Upper lobe of left lung (tissue), 6 donors: ENCODE data around the gene CACHD1. TPM values are rescaled to one million over a fixed set of nuclear protein-coding genes. Genes with fewer than 3 reads are reported as not detected.

Source experiments
- ATAC-seq, 2 donors: fragments of 200-7000 bp; cut with Tn5 transposase; one replicate each; pipeline ENCODE4 v1.9.1; 2022; ENCODE audit warnings: mild to moderate bottlenecking in 2 of 2, moderate library complexity in 2 of 2; ENCODE audit not compliant: low FRiP score in 2 of 2
- DNase-seq, 2 donors: peaks; one replicate each; pipeline ENCODE4 v3.0.0-alpha.2; 2019 to 2020
- H3K27ac ChIP-seq, 4 donors: fragments of 200-600 bp; sonication (generic); one replicate each; pipeline ENCODE4 v1.5.1; 2016 to 2019
- H3K27me3 ChIP-seq, 4 donors: fragments of 200-600 bp; sonication (generic); one replicate each; pipeline ENCODE4 v1.5.1; 2017 to 2019
- H3K36me3 ChIP-seq, 4 donors: fragments of 200-600 bp; sonication (generic); one replicate each; pipeline ENCODE4 v1.5.1; 2016 to 2019
- H3K4me1 ChIP-seq, 4 donors: fragments of 200-600 bp; sonication (generic); one replicate each; pipeline ENCODE4 v1.5.1; 2018 to 2019
- H3K4me3 ChIP-seq, 4 donors: fragments of 200-600 bp; sonication (generic); one replicate each; pipeline ENCODE4 v1.5.1; 2017 to 2019; ENCODE audit warnings: mild to moderate bottlenecking in 2 of 4, moderate library complexity in 1 of 4
- H3K9me3 ChIP-seq, 4 donors: fragments of 200-600 bp; sonication (generic); one replicate each; pipeline ENCODE4 v1.5.1; 2018 to 2019
- EP300 ChIP-seq, 4 donors: sonication (generic); formaldehyde crosslinking; IDR thresholded peaks; one replicate each; pipeline ENCODE4 v1.5.1; 2017; ENCODE audit warnings: antibody characterized with exemption in 4 of 4, control low read depth in 2 of 4
- POLR2A ChIP-seq, 4 donors: fragments of 450-650 bp; IDR thresholded peaks; one replicate each; pipeline ENCODE4 v1.5.1; 2016 to 2017; ENCODE audit warnings: antibody characterized with exemption in 4 of 4, mild to moderate bottlenecking in 2 of 4
- POLR2AphosphoS5 ChIP-seq, 2 donors: sonication (generic); formaldehyde crosslinking; IDR thresholded peaks; one replicate each; pipeline ENCODE4 v1.5.1; 2017; ENCODE audit warnings: antibody characterized with exemption in 2 of 2
- WGBS, 2 donors: methylation state at CpG; one replicate each; pipeline ENCODE4 v1.1.5; 2017 to 2018; 5-methylcytosine and 5-hydroxymethylcytosine counted together
- total RNA-seq, 6 donors: library from RNA; depleted of rRNA in 4 of 6; stranded (reverse); fragments of >200 nt in 4 of 6; gene quantifications; one replicate each; pipeline versions ENCODE4 v1.1.0 to v1.2.1, GENCODE V29; 2016 to 2021
- TF ChIP-seq, protein P1 (sequence below), 6 experiments: fragments of 450-650 bp in 4 of 6; fragments of 200-600 bp in 2 of 6; sonication (generic) in 2 of 6; IDR thresholded peaks; one replicate each; pipeline ENCODE4 v1.5.1; 2016 to 2019; ENCODE audit warnings: antibody characterized with exemption in 6 of 6
- donor health status: DM: no; HTN: no; CAD: no; lungs with moderate emphysema.
- donor health status: DM: no; HTN: yes; CAD: no; lungs with severe emphysema.

The CACHD1 gene
- total RNA-seq, 6 donors from 2014 or later = 7.3 to 26.3 (median 22.9) TPM

- 17 to 29% methylated on average over 1 of the region's 1 CpG for WGBS, 2 donors
- no peak for DNase-seq
- TF ChIP-seq POLR2A (IDR thresholded peaks at IDR 0.05) (no peak), EP300 (IDR thresholded peaks at IDR 0.05) (no peak), POLR2AphosphoS5 (IDR thresholded peaks at IDR 0.05) (no peak)
- TF ChIP-seq, protein P1, sequence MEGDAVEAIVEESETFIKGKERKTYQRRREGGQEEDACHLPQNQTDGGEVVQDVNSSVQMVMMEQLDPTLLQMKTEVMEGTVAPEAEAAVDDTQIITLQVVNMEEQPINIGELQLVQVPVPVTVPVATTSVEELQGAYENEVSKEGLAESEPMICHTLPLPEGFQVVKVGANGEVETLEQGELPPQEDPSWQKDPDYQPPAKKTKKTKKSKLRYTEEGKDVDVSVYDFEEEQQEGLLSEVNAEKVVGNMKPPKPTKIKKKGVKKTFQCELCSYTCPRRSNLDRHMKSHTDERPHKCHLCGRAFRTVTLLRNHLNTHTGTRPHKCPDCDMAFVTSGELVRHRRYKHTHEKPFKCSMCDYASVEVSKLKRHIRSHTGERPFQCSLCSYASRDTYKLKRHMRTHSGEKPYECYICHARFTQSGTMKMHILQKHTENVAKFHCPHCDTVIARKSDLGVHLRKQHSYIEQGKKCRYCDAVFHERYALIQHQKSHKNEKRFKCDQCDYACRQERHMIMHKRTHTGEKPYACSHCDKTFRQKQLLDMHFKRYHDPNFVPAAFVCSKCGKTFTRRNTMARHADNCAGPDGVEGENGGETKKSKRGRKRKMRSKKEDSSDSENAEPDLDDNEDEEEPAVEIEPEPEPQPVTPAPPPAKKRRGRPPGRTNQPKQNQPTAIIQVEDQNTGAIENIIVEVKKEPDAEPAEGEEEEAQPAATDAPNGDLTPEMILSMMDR (IDR thresholded peaks at IDR 0.05) = no peak
- no peaks in the 10 kb centered on the region for H3K9me3 ChIP-seq
- H3K27ac ChIP-seq = no peak overlapping the region
- H3K4me1 ChIP-seq = no peaks in the 10 kb centered on the region
- H3K4me3 ChIP-seq = no peak overlapping the region
- H3K27me3 ChIP-seq = no peaks in the 10 kb centered on the region
- ATAC-seq = no peak
- H3K36me3 ChIP-seq = no peaks in the 10 kb centered on the region
These were observed 241.3 kb downstream of the CACHD1 start for GRCh38 chr1:64711266-64711665.

GRCh38 chr1:64712049-64712448, 242.1 kb downstream of the CACHD1 start:
- TF ChIP-seq, protein P1 (IDR thresholded peaks at IDR 0.05) = no peak
- TF ChIP-seq POLR2A (IDR thresholded peaks at IDR 0.05) = no peak
- no peak for TF ChIP-seq EP300 (IDR thresholded peaks at IDR 0.05)
- no peak for TF ChIP-seq POLR2AphosphoS5 (IDR thresholded peaks at IDR 0.05)
- 85 to 97% methylated on average over 2 of the region's 2 CpGs for WGBS, 2 donors
- no peak overlapping the region for H3K27ac ChIP-seq
- DNase-seq (no peak), ATAC-seq (no peak)
- H3K27me3 ChIP-seq = no peaks in the 10 kb centered on the region
- no peaks in the 10 kb centered on the region for H3K36me3 ChIP-seq
- H3K4me1 ChIP-seq = no peaks in the 10 kb centered on the region
- no peak overlapping the region for H3K4me3 ChIP-seq
- H3K9me3 ChIP-seq = no peaks in the 10 kb centered on the region

GRCh38 chr1:64715186-64715585, 245.3 kb downstream of the CACHD1 start:
- no peaks in the 10 kb centered on the region for H3K27me3 ChIP-seq
- WGBS, 2 donors = 74 to 92% methylated on average over 2 of the region's 2 CpGs
- H3K4me3 ChIP-seq = no peak overlapping the region
- H3K27ac ChIP-seq = no peak overlapping the region
- no peaks in the 10 kb centered on the region for H3K4me1 ChIP-seq
- DNase-seq (no peak), ATAC-seq (no peak)
- H3K9me3 ChIP-seq = peaks cover 0 to 3% (median 0%) of the 10 kb centered on the region in 4 donors
- TF ChIP-seq, protein P1 (IDR thresholded peaks at IDR 0.05) = no peak
- TF ChIP-seq EP300 (IDR thresholded peaks at IDR 0.05) (no peak), POLR2AphosphoS5 (IDR thresholded peaks at IDR 0.05) (no peak), POLR2A (IDR thresholded peaks at IDR 0.05) (no peak)
- no peaks in the 10 kb centered on the region for H3K36me3 ChIP-seq

DNA sequence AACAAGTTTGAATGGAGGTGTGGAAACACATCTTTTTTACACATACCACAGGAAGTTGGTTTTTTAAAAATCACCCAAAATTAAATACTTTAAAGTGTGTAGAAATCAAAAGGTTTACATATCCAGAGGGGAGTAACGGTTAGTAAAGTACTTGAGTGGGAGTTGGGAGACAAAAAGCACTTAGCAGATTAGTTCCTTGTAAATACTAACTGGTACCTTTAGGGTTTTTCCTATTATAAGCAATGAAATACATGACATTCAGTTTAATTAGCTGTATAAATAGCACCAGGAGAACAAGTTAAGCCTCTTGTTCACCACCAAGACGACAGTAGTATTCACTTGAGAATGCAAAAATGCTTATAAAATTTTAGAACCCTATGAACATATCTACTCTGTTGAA, 251.2 kb downstream of the CACHD1 start:
- TF ChIP-seq POLR2AphosphoS5 (IDR thresholded peaks at IDR 0.05) (no peak), POLR2A (IDR thresholded peaks at IDR 0.05) (no peak), EP300 (IDR thresholded peaks at IDR 0.05) (no peak)
- TF ChIP-seq, protein P1 (IDR thresholded peaks at IDR 0.05) = no peak
- no peak for DNase-seq
- Histone ChIP-seq H3K4me3 (no peak overlapping the region), H3K4me1 (no peaks in the 10 kb centered on the region), H3K27ac (no peak overlapping the region), H3K9me3 (peaks cover 0 to 3% (median 0%) of the 10 kb centered on the region in 4 donors), H3K27me3 (no peaks in the 10 kb centered on the region), H3K36me3 (no peaks in the 10 kb centered on the region)
- 61 to 71% methylated on average over 2 of the region's 2 CpGs for WGBS, 2 donors
- ATAC-seq = no peak

DNA sequence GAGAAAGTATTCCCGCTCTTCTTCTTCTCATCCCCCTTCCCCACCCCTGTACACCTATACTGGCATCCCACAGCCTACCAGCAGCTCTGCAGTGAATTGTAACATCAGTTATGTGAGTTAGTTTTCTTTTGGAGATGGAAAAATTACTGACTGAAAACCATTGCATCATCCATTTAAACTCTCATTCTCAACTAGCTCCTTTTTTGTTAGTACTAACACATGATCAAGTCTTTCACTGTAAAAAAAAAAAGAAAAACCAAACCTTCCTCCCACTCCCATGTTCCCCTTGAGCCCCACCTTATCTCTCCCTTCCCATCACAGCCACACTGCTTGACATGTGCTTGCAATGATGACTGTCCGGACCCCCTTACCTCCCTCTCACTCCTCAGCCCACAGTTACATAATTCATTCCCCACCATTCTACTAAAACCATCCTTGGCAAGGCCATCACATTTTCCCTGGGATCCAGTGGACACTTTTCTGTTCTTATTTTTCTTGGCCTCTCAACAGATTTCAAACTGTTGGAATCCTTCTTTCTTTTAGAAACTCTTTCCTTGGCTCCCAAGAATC, 251.7 kb downstream of the CACHD1 start:
- DNase-seq (no peak), ATAC-seq (no peak)
- Histone ChIP-seq H3K27me3 (no peaks in the 10 kb centered on the region), H3K4me3 (no peak overlapping the region), H3K36me3 (no peaks in the 10 kb centered on the region), H3K27ac (no peak overlapping the region), H3K9me3 (peaks cover 0 to 3% (median 0%) of the 10 kb centered on the region in 4 donors), H3K4me1 (no peaks in the 10 kb centered on the region)
- TF ChIP-seq, protein P1 (IDR thresholded peaks at IDR 0.05) = no peak
- TF ChIP-seq POLR2A (IDR thresholded peaks at IDR 0.05) = no peak
- TF ChIP-seq POLR2AphosphoS5 (IDR thresholded peaks at IDR 0.05) = no peak
- TF ChIP-seq EP300 (IDR thresholded peaks at IDR 0.05) = no peak
- WGBS, 2 donors = 95 to 96% methylated on average over 2 of the region's 2 CpGs
